H1 (cell line): Measurements from ENCODE around the gene FUT4. TPM values are rescaled to one million over a fixed set of nuclear protein-coding genes. Genes with fewer than 3 reads are reported as not detected.

ENCODE experiments used
- CTCF ChIA-PET: fragments of 300-600 bp; sonication (Branson Sonifier 250); formaldehyde crosslinking; loops from one replicate; lab custom pipeline; 2021; ENCODE audit not compliant: partially characterized antibody; lab: Charles Lee
- POLR2A ChIA-PET: fragments of 300-600 bp; sonication (Branson Sonifier 250); formaldehyde crosslinking; loops from one replicate; lab custom pipeline; 2021; ENCODE audit warnings: inconsistent platforms; ENCODE audit not compliant: partially characterized antibody; lab: Charles Lee
- DNase-seq, 2 experiments: peaks; one replicate each; pipeline versions ENCODE4 v3.0.0 to v3.0.0-alpha.2; 2010 to 2022; ENCODE audit warnings: low spot score in 2 of 2, low read depth in 1 of 2, mixed read lengths in 1 of 2
- FAIRE-seq: peaks from 2 replicates; lab custom pipeline; 2011; peaks lifted over from hg19 to GRCh38; lab: Jason Lieb, UNC
- H2AFZ ChIP-seq: 2 replicates; pipeline ENCODE4 v1.8.1; 2012; ENCODE audit warnings: low read length, inconsistent platforms
- H2AK5ac ChIP-seq: 2 replicates; pipeline ENCODE4 v1.6.1; 2013; ENCODE audit warnings: low read depth, low read length
- H2BK120ac ChIP-seq: replicated peaks from 2 replicates; pipeline ENCODE3; 2013; ENCODE audit warnings: low read depth, low read length, inconsistent platforms
- H2BK12ac ChIP-seq: 2 replicates; pipeline ENCODE4 v1.6.1; 2013; ENCODE audit warnings: low read depth, low read length
- H2BK15ac ChIP-seq: 2 replicates; pipeline ENCODE4 v1.6.1; 2013; ENCODE audit warnings: low read length
- H2BK20ac ChIP-seq: 2 replicates; pipeline ENCODE4 v1.6.1; 2013; ENCODE audit warnings: low read length
- H2BK5ac ChIP-seq: 2 replicates; pipeline ENCODE4 v1.6.1; 2013; ENCODE audit warnings: low read depth, low read length
- H3K14ac ChIP-seq: 2 replicates; pipeline ENCODE4 v1.6.1; 2013; ENCODE audit warnings: inconsistent platforms; ENCODE audit not compliant: insufficient read length
- H3K18ac ChIP-seq: 2 replicates; pipeline ENCODE4 v1.6.1; 2013; ENCODE audit warnings: low read length; ENCODE audit errors: extremely low read depth
- H3K23ac ChIP-seq: 2 replicates; pipeline ENCODE4 v1.6.1; 2013; ENCODE audit warnings: inconsistent platforms; ENCODE audit not compliant: insufficient read length
- H3K23me2 ChIP-seq: 2 replicates; pipeline ENCODE4 v1.6.1; 2013; ENCODE audit warnings: low read depth, low read length
- H3K27ac ChIP-seq: 2 replicates; pipeline ENCODE4 v1.6.1; 2011; ENCODE audit warnings: low read depth, low read length, inconsistent platforms
- H3K27me3 ChIP-seq, 4 experiments: replicated peaks in 1 of 4; 1 replicate in 1 of 4; 2 replicates in 3 of 4; pipeline versions ENCODE4 v1.6.1 to v1.8.1; 2011 to 2013; ENCODE audit warnings: low read length in 3 of 4, mild to moderate bottlenecking in 3 of 4, inconsistent platforms in 2 of 4, mixed read lengths in 2 of 4, moderate library complexity in 1 of 4; ENCODE audit not compliant: control insufficient read depth in 3 of 4, insufficient read depth in 3 of 4; ENCODE audit errors: extremely low read depth in 1 of 4
- H3K36me3 ChIP-seq, 4 experiments: 2 replicates each; pipeline versions ENCODE4 v1.6.1 to v1.8.1; 2011 to 2013; ENCODE audit warnings: mild to moderate bottlenecking in 4 of 4, low read length in 3 of 4, moderate library complexity in 2 of 4, control low read depth in 1 of 4, inconsistent platforms in 1 of 4; ENCODE audit not compliant: insufficient read depth in 4 of 4, control insufficient read depth in 2 of 4
- H3K4ac ChIP-seq: replicated peaks from 2 replicates; pipeline ENCODE3; 2013; ENCODE audit warnings: low read length, low read depth, mixed read lengths, inconsistent platforms; ENCODE audit not compliant: insufficient read length
- H3K4me1 ChIP-seq, 4 experiments: replicated peaks in 1 of 4; 1 replicate in 1 of 4; 2 replicates in 3 of 4; pipeline versions ENCODE4 v1.6.1 to v1.8.1; 2011 to 2013; ENCODE audit warnings: low read length in 3 of 4, inconsistent platforms in 2 of 4, mixed read lengths in 1 of 4; ENCODE audit not compliant: insufficient read depth in 4 of 4, control insufficient read depth in 3 of 4
- H3K4me2 ChIP-seq, 2 experiments: 2 replicates each; pipeline versions ENCODE4 v1.6.1 to v1.8.1; 2011 to 2013; ENCODE audit warnings: low read depth in 2 of 2, low read length in 2 of 2, control low read depth in 1 of 2, inconsistent platforms in 1 of 2, mild to moderate bottlenecking in 1 of 2; ENCODE audit not compliant: insufficient read depth in 1 of 2
- H3K4me3 ChIP-seq, 4 experiments: fragments of 200-600, 300-600 bp in 1 of 4; sonication (generic), shearing (Covaris generic), sonication (Bioruptor Twin) in 1 of 4; 2 replicates each; pipeline versions ENCODE4 v1.5.1 to v1.8.1; 2011 to 2016; ENCODE audit warnings: low read length in 4 of 4, low read depth in 3 of 4, control low read depth in 2 of 4, inconsistent platforms in 2 of 4, mild to moderate bottlenecking in 2 of 4, mixed read lengths in 1 of 4, moderate library complexity in 1 of 4; ENCODE audit not compliant: insufficient read depth in 2 of 4; ENCODE audit errors: extremely low read depth in 1 of 4
- H3K56ac ChIP-seq: replicated peaks from 2 replicates; pipeline ENCODE3; 2013; ENCODE audit warnings: low read depth, mild to moderate bottlenecking, mixed read lengths, low read length, inconsistent platforms; ENCODE audit not compliant: insufficient read length
- H3K79me1 ChIP-seq: 2 replicates; pipeline ENCODE4 v1.6.1; 2013; ENCODE audit warnings: low read depth, low read length, control low read depth
- H3K79me2 ChIP-seq, 2 experiments: 2 replicates each; pipeline versions ENCODE4 v1.6.1 to v1.8.1; 2012 to 2013; ENCODE audit warnings: low read length in 2 of 2, mild to moderate bottlenecking in 2 of 2, inconsistent platforms in 1 of 2; ENCODE audit not compliant: insufficient read depth in 2 of 2, control insufficient read depth in 1 of 2
- H3K9ac ChIP-seq, 4 experiments: replicated peaks in 1 of 4; 1 replicate in 1 of 4; 2 replicates in 3 of 4; pipeline versions ENCODE4 v1.6.1 to v1.8.1; 2011 to 2013; ENCODE audit warnings: low read depth in 3 of 4, low read length in 3 of 4, control low read depth in 2 of 4, mild to moderate bottlenecking in 2 of 4, moderate library complexity in 2 of 4, inconsistent platforms in 1 of 4; ENCODE audit errors: extremely low read depth in 1 of 4
- H3K9me3 ChIP-seq, 2 experiments: 2 replicates each; pipeline versions ENCODE4 v1.6.1 to v1.8.1; 2012 to 2013; ENCODE audit warnings: mild to moderate bottlenecking in 2 of 2, moderate library complexity in 2 of 2, control low read depth in 1 of 2, inconsistent platforms in 1 of 2, low read depth in 1 of 2, low read length in 1 of 2, mixed read lengths in 1 of 2; ENCODE audit not compliant: insufficient read depth in 2 of 2
- H4K20me1 ChIP-seq, 2 experiments: replicated peaks in 1 of 2; 2 replicates each; pipeline versions ENCODE3 to v1.8.1; 2011 to 2013; ENCODE audit warnings: inconsistent platforms in 2 of 2, low read length in 2 of 2, mild to moderate bottlenecking in 1 of 2; ENCODE audit not compliant: insufficient read depth in 2 of 2, control insufficient read depth in 1 of 2
- H4K5ac ChIP-seq: 2 replicates; pipeline ENCODE4 v1.6.1; 2013; ENCODE audit warnings: low read length, low read depth, mixed read lengths, inconsistent platforms; ENCODE audit not compliant: insufficient read length
- H4K8ac ChIP-seq: 2 replicates; pipeline ENCODE4 v1.8.0; 2013; ENCODE audit warnings: mild to moderate bottlenecking, moderate library complexity, low read length, inconsistent platforms; ENCODE audit not compliant: insufficient read depth; ENCODE audit errors: extremely low read depth
- H4K91ac ChIP-seq: replicated peaks from 2 replicates; pipeline ENCODE3; 2013; ENCODE audit warnings: low read length, mixed read lengths, inconsistent platforms; ENCODE audit not compliant: insufficient read length
- BCL11A ChIP-seq, 2 experiments: IDR thresholded peaks; one replicate each; pipeline ENCODE4 v1.6.1; 2011; ENCODE audit warnings: low read depth in 2 of 2, low read length in 2 of 2, mild to moderate bottlenecking in 2 of 2
- CBX5 ChIP-seq: fragments of 300-800, 300-1000 bp; sonication (generic); IDR thresholded peaks from 2 replicates; pipeline ENCODE4 v1.7.1; 2016; ENCODE audit warnings: antibody characterized with exemption, low read length, low read depth
- CHD2 ChIP-seq: IDR thresholded peaks from 2 replicates; pipeline ENCODE4 v1.6.1; 2012; ENCODE audit warnings: low read length, improper control_type of control experiment
- EP300 ChIP-seq, 2 experiments: IDR thresholded peaks; 1 replicate in 1 of 2; 2 replicates in 1 of 2; pipeline ENCODE4 v1.6.1; 2011 to 2012; ENCODE audit warnings: low read depth in 2 of 2, low read length in 2 of 2, mild to moderate bottlenecking in 2 of 2, borderline replicate concordance in 1 of 2, inconsistent platforms in 1 of 2, moderate library complexity in 1 of 2
- JUND ChIP-seq: IDR thresholded peaks from 2 replicates; pipeline ENCODE4 v1.6.1; 2011; ENCODE audit warnings: mild to moderate bottlenecking, improper control_type of control experiment, low read length
- KDM1A ChIP-seq: fragments of 200-600, 300-600 bp; sonication (generic); IDR thresholded peaks from 2 replicates; pipeline ENCODE4 v1.7.1; 2016; ENCODE audit warnings: mild to moderate bottlenecking, low read length, borderline replicate concordance
- POLR2AphosphoS5 ChIP-seq: IDR thresholded peaks from 2 replicates; pipeline ENCODE4 v1.6.1; 2011; ENCODE audit warnings: low read depth, low read length
- RAD21 ChIP-seq, 2 experiments: IDR thresholded peaks in 1 of 2; conservative IDR thresholded peaks in 1 of 2; 2 replicates each; pipeline ENCODE4 v1.6.1; 2011; ENCODE audit warnings: low read depth in 2 of 2, low read length in 2 of 2, improper control_type of control experiment in 1 of 2, inconsistent platforms in 1 of 2, mild to moderate bottlenecking in 1 of 2, moderate library complexity in 1 of 2
- RNF2 ChIP-seq: fragments of 200-900, 300-1000 bp; sonication (generic); IDR thresholded peaks from 2 replicates; pipeline ENCODE4 v1.7.1; 2016; ENCODE audit warnings: borderline replicate concordance, low read depth, mild to moderate bottlenecking, antibody characterized with exemption, low read length; ENCODE audit not compliant: poor library complexity, severe bottlenecking; ENCODE audit errors: missing control alignments
- RXRA ChIP-seq: IDR thresholded peaks from 2 replicates; pipeline ENCODE4 v1.6.1; 2011; ENCODE audit warnings: low read depth, mild to moderate bottlenecking, low read length, moderate library complexity; ENCODE audit not compliant: insufficient read depth
- SAP30 ChIP-seq: fragments of 300-600 bp; sonication (generic); IDR thresholded peaks from 2 replicates; pipeline ENCODE4 v1.7.1; 2012; ENCODE audit warnings: low read length, moderate library complexity, mild to moderate bottlenecking, inconsistent platforms; ENCODE audit not compliant: insufficient read depth, insufficient replicate concordance
- TAF7 ChIP-seq: optimal IDR thresholded peaks from 2 replicates; pipeline ENCODE3; 2011; ENCODE audit warnings: low read depth, mild to moderate bottlenecking, inconsistent platforms, low read length, moderate library complexity, borderline replicate concordance
- WGBS, 2 experiments: shearing (Covaris generic) in 1 of 2; methylation state at CpG; one replicate each; pipeline versions ENCODE4 v1.1.6 to v1.1.7; 2013 to 2015; ENCODE audit warnings: low lambda C conversion rate in 2 of 2, mixed read lengths in 2 of 2, inconsistent platforms in 1 of 2, low coverage in 1 of 2, missing lambda C conversion rate in 1 of 2; ENCODE audit not compliant: insufficient replicate concordance in 2 of 2, insufficient coverage in 1 of 2, insufficient read length in 1 of 2; ENCODE audit errors: extremely low coverage in 1 of 2, missing lambda C conversion rate in 1 of 2; 5-methylcytosine and 5-hydroxymethylcytosine counted together
- polyA plus RNA-seq, 7 experiments: library from polyadenylated mRNA; depleted of rRNA in 3 of 7; stranded (reverse) in 5 of 7; unstranded in 2 of 7; fragments of >200 nt in 5 of 7; fragments of 200-250 nt in 2 of 7; gene quantifications; 1 replicate in 5 of 7; 2 replicates in 1 of 7; 4 replicates in 1 of 7; pipeline versions ENCODE4 v1.2.1 to v1.2.3, GENCODE V29; 2011 to 2013; ENCODE audit warnings: missing spikeins in 2 of 7, mixed read lengths in 2 of 7
- total RNA-seq: library from RNA; stranded (reverse); fragmentation: NEBNext Ultra II Directional; extraction: Animal tissue kit (Norgen Biotek cat#: 25700); gene quantifications from 2 replicates; pipeline ENCODE4 v1.2.1, GENCODE V29; 2021
- TF ChIP-seq, protein P1 (sequence below): IDR thresholded peaks from 2 replicates; pipeline ENCODE4 v1.6.1; 2012; ENCODE audit warnings: inconsistent platforms

The FUT4 gene
- total and polyA plus RNA-seq, 2 of the 8 experiments (the other 6 are each of a cell fraction or from before 2014, with no cell fraction given), result 2.6 to 8.0 TPM

DNA sequence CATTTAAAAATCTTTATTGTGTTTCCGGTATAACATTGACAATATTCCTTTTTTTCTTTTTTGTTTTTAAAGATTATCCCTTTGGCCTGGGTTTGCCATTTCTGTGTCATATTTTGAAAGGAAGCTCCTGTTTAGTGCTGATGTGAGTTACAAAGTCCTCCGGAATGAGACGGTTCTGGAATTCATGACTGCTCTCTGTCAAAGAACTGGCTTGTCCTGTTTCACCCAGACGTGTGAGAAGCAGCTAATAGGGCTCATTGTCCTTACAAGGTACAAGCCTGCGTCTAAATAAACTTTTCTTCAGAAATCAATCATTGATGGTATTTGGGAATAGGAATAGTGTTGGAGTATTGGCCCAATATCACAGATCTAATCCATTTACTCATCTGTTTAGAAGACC, 43.3 kb downstream of the FUT4 start:
- H2AFZ ChIP-seq, result no peak overlapping the region
- no peak overlapping the region for H2BK15ac ChIP-seq
- TF ChIP-seq BCL11A (IDR thresholded peaks at IDR 0.05; ENCODE audit: low read depth in 2 of 2, low read length in 2 of 2), result no peak
- no peak for TF ChIP-seq KDM1A
- no peak for TF ChIP-seq EP300 (IDR thresholded peaks at IDR 0.05; ENCODE audit: borderline replicate concordance in 1 of 2, low read depth in 2 of 2, low read length in 2 of 2)
- no peak for TF ChIP-seq CHD2
- TF ChIP-seq CBX5, result no peak
- TF ChIP-seq, protein P1, sequence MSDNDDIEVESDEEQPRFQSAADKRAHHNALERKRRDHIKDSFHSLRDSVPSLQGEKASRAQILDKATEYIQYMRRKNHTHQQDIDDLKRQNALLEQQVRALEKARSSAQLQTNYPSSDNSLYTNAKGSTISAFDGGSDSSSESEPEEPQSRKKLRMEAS, result no peak
- no peak for TF ChIP-seq POLR2AphosphoS5
- no peak for TF ChIP-seq RXRA
- TF ChIP-seq TAF7, result no peak
- TF ChIP-seq RAD21 (IDR thresholded peaks at IDR 0.05 in 1 of 2, conservative IDR thresholded peaks at IDR 0.05 in 1 of 2; ENCODE audit: low read depth in 2 of 2, low read length in 2 of 2), result no peak
- TF ChIP-seq RNF2, result no peak
- TF ChIP-seq SAP30, result no peak
- TF ChIP-seq JUND, result no peak

More for the DNA sequence above, 43.3 kb downstream of the FUT4 start:
- Histone ChIP-seq H4K5ac (no peak overlapping the region), H2BK5ac (no peak overlapping the region), H3K9me3 (no peaks in the 10 kb centered on the region), H3K27me3 (no peaks in the 10 kb centered on the region; a peak in 2 of 7 replicates), H3K79me2 (no peaks in the 10 kb centered on the region), H2AK5ac (no peak overlapping the region), H2BK20ac (no peak overlapping the region), H4K91ac (no peak overlapping the region), H3K79me1 (no peaks in the 10 kb centered on the region), H4K20me1 (no peaks in the 10 kb centered on the region), H3K27ac (no peak overlapping the region), H3K4me1 (no peaks in the 10 kb centered on the region), H3K18ac (no peak overlapping the region), H2BK12ac (no peak overlapping the region), H3K4me2 (no peak overlapping the region), H3K23ac (no peak overlapping the region), H3K23me2 (no peaks in the 10 kb centered on the region), H2BK120ac (no peak overlapping the region), H3K56ac (no peak overlapping the region), H4K8ac (no peak overlapping the region), H3K4me3 (no peak overlapping the region), H3K9ac (no peak overlapping the region), H3K36me3 (no peaks in the 10 kb centered on the region), H3K4ac (no peak overlapping the region), H3K14ac (no peak overlapping the region)
- no peak for DNase-seq
- no peak for FAIRE-seq
- WGBS, 2 experiments, result 85% methylated on average over 5 of the region's 5 CpGs; no CpG with 5 or more reads in 1 of the 2 experiments
- ChIA-PET CTCF (interaction anchor here (0.9 to 1.7 kb wide), 6 partner anchors 10 to 154 kb away, joined by 3 to 7 read pairs (median 4); no protein-coding TSS in a partner anchor), POLR2A (no interaction called here)
